Measurements from ENCODE around the gene NOSTRIN. TPM values are rescaled to one million over a fixed set of nuclear protein-coding genes. Genes with fewer than 3 reads are reported as not detected.
A peak's percentile ranks its signal among the peaks of the same experiment; 100 is the strongest.

NOSTRIN gene
- total RNA-seq = 10 to 100 TPM; 40.0 to 91.6 (median 47.9) TPM

DNA sequence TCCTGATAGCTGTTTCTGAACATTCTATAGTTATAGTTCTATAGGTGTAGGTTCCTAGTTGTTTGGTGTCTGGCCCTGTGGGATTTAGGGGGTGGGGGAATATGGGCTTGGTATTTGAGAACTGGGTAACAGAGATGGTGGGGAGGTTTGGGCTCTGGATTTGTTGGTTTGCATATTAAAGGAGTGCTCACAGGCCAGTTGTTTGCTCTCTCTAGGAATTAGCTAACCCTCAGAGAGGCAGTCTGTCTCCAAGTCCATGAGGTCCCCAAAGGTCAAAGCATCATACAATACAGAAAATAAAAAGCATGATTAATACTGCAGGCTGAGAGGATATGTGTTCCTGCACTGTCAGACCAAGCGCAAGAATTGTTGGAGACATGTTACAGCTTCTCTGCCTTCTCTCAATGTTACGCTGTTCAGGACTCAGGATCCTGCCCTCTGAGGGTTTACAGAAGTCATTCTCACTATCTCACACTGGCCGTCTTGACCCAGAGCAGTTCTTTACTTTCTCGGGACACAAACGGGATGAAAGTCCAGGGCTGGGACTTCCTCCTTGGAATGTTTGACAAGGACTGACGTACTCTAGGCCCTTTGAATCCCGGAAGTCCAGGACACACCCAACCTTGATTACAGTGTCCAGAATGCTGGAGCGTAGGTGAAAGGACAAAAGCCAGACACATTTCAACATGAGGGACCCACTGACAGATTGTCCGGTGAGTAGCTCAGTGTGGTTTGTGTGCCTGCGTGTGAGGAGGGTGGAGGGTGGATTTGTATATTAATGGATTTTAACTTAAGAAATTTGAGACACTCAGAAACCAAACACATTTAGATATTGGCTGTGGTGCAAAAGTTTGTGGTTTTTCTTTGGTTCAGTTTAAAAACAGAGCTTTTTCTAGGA, at the start of gene NOSTRIN:
TSS of gene NOSTRIN (plus strand) at position 677 of the 898 bp plus-strand sequence. CDS start at position 687, 10 bp downstream.
- peak; percentile 83 for DNase-seq
- intact Hi-C loops (cut with DNase I; ENCODE audit: low total_unique reads) = no loop called here
- Histone ChIP-seq H3K27ac (peak within 1 kb of the TSS; percentile 79 to 86 (median 82)), H3K27me3 (no peaks in the 10 kb centered on the region), H3K4me3 (peak within 1 kb of the TSS; percentile 8 to 41 (median 20)), H3K4me1 (peaks cover 5 to 41% (median 20%) of the 10 kb centered on the region in 4 donors), H3K9me3 (no peaks in the 10 kb centered on the region), H3K36me3 (no peaks in the 10 kb centered on the region)
- in situ Hi-C loops (cut with MboI; ENCODE audit: low pct_ligation_motif_present in 1 of 4, low pct_unique_long_range_greater_than_20kb in 1 of 4, low sequenced_read_pairs in 3 of 4) = no loop called here
- WGBS, 2 donors (ENCODE audit: low coverage in 1 of 2) = 23 to 32% methylated on average over 6 to 10 of the region's 10 CpGs
- TF ChIP-seq EP300 (IDR thresholded peaks at IDR 0.05; ENCODE audit: low read depth) (peak; percentile 76), POLR2A (IDR thresholded peaks at IDR 0.05) (peak; percentile 93), CTCF (IDR thresholded peaks at IDR 0.05) (no peak), POLR2AphosphoS5 (IDR thresholded peaks at IDR 0.05) (peak; percentile 78 to 98 (median 94))

GRCh38 chr2:168753765-168754329, 48.6 kb upstream of the NOSTRIN start:
- Histone ChIP-seq H3K36me3 (no peaks in the 10 kb centered on the region), H3K27ac (no peak overlapping the region), H3K9me3 (no peaks in the 10 kb centered on the region), H3K4me1 (peaks cover 0 to 25% (median 6%) of the 10 kb centered on the region in 4 donors), H3K4me3 (no peak overlapping the region), H3K27me3 (no peaks in the 10 kb centered on the region)
- in situ Hi-C loops (cut with MboI; ENCODE audit: low pct_ligation_motif_present in 1 of 4, low pct_unique_long_range_greater_than_20kb in 1 of 4, low sequenced_read_pairs in 3 of 4) = loop anchor here in 2 of 4 donors (25.0 kb wide), 2 partner anchors 158 to 417 kb away; partner anchors contain the start of gene G6PC2 (in 1 of the 2)
- intact Hi-C loops (cut with DNase I; ENCODE audit: low total_unique reads) = no loop called here
- DNase-seq = no peak
- TF ChIP-seq CTCF (IDR thresholded peaks at IDR 0.05) (no peak), POLR2A (IDR thresholded peaks at IDR 0.05) (no peak), POLR2AphosphoS5 (IDR thresholded peaks at IDR 0.05) (no peak), EP300 (IDR thresholded peaks at IDR 0.05; ENCODE audit: low read depth) (no peak)
- 88 to 92% methylated on average over 6 to 8 of the region's 8 CpGs for WGBS, 2 donors (ENCODE audit: low coverage in 1 of 2)

GRCh38 chr2:168757223-168757622, 45.2 kb upstream of the NOSTRIN start:
- Histone ChIP-seq H3K9me3 (no peaks in the 10 kb centered on the region), H3K4me3 (no peak overlapping the region), H3K36me3 (no peaks in the 10 kb centered on the region), H3K27ac (peak overlapping the region in 1 of 4 donors; percentile 7), H3K4me1 (peaks cover 0 to 20% (median 6%) of the 10 kb centered on the region in 4 donors), H3K27me3 (no peaks in the 10 kb centered on the region)
- in situ Hi-C loops (cut with MboI; ENCODE audit: low pct_ligation_motif_present in 1 of 4, low pct_unique_long_range_greater_than_20kb in 1 of 4, low sequenced_read_pairs in 3 of 4) = loop anchor here (5.0 to 25.0 kb wide), 4 partner anchors 155 to 420 kb away; partner anchors contain the start of gene G6PC2 (in 1 of the 4)
- TF ChIP-seq POLR2A (IDR thresholded peaks at IDR 0.05) (no peak), EP300 (IDR thresholded peaks at IDR 0.05; ENCODE audit: low read depth) (no peak), CTCF (IDR thresholded peaks at IDR 0.05) (no peak), POLR2AphosphoS5 (IDR thresholded peaks at IDR 0.05) (no peak)
- intact Hi-C loops (cut with DNase I; ENCODE audit: low total_unique reads) = loop anchor here (5.0 kb wide), 1 partner anchor 410 kb away; no protein-coding TSS in a partner anchor
- 67 to 71% methylated on average over 3 of the region's 3 CpGs for WGBS, 2 donors (ENCODE audit: low coverage in 1 of 2)
- no peak for DNase-seq
